Keratinocyte (primary cell): ENCODE measurements around the gene STRAP. TPM values are rescaled to one million over a fixed set of nuclear protein-coding genes. Genes with fewer than 3 reads are reported as not detected.
"Not testable (repeated sequence)": the region's sequence is repeated elsewhere in the genome, so short reads cannot be mapped to it uniquely, and the experiment has no call there.

Experiments used
- DNase-seq: peaks from one replicate; pipeline ENCODE4 v3.0.0-alpha.2; 2011; ENCODE audit warnings: low read depth, missing footprints, low spot score
- FAIRE-seq: peaks from 2 replicates; lab custom pipeline; 2011; peaks lifted over from hg19 to GRCh38; lab: Jason Lieb, UNC
- H2AFZ ChIP-seq: 2 replicates; pipeline ENCODE4 v1.6.0; 2012; ENCODE audit warnings: low read length, control low read depth, inconsistent platforms; ENCODE audit not compliant: control insufficient read depth
- H3K27ac ChIP-seq: 2 replicates; pipeline ENCODE4 v1.5.1; 2011; ENCODE audit warnings: low read length; ENCODE audit not compliant: control insufficient read depth, insufficient read depth
- H3K27me3 ChIP-seq: 3 replicates; pipeline ENCODE4 v1.6.0; 2011; ENCODE audit warnings: low read length; ENCODE audit not compliant: control insufficient read depth, insufficient read depth; ENCODE audit errors: extremely low read depth
- H3K36me3 ChIP-seq, 2 experiments: 2 replicates in 1 of 2; 3 replicates in 1 of 2; pipeline ENCODE4 v1.5.1; 2011; ENCODE audit warnings: low read length in 2 of 2, mild to moderate bottlenecking in 1 of 2; ENCODE audit not compliant: control insufficient read depth in 2 of 2, insufficient read depth in 2 of 2; ENCODE audit errors: extremely low read depth in 1 of 2
- H3K4me1 ChIP-seq: 3 replicates; pipeline ENCODE4 v1.5.1; 2011; ENCODE audit warnings: low read length; ENCODE audit not compliant: control insufficient read depth, insufficient read depth; ENCODE audit errors: extremely low read depth
- H3K4me2 ChIP-seq: 3 replicates; pipeline ENCODE4 v1.6.0; 2011; ENCODE audit warnings: low read depth, low read length; ENCODE audit not compliant: control insufficient read depth, insufficient read depth; ENCODE audit errors: extremely low read depth
- H3K4me3 ChIP-seq, 3 experiments: fragments of 200-600 bp in 1 of 3; sonication (generic) in 1 of 3; 2 replicates in 2 of 3; 3 replicates in 1 of 3; pipeline ENCODE4 v1.5.1; 2011 to 2016; ENCODE audit warnings: low read length in 3 of 3, mild to moderate bottlenecking in 3 of 3, control low read depth in 2 of 3, inconsistent platforms in 1 of 3, low read depth in 1 of 3, mixed read lengths in 1 of 3, mixed run types in 1 of 3, moderate library complexity in 1 of 3; ENCODE audit not compliant: control insufficient read depth in 2 of 3, insufficient read depth in 2 of 3; ENCODE audit errors: extremely low read depth in 1 of 3
- H3K79me2 ChIP-seq: 2 replicates; pipeline ENCODE4 v1.6.0; 2012; ENCODE audit warnings: low read length; ENCODE audit not compliant: control insufficient read depth, insufficient read depth
- H3K9ac ChIP-seq: 3 replicates; pipeline ENCODE4 v1.6.0; 2011; ENCODE audit warnings: low read length; ENCODE audit not compliant: control insufficient read depth, insufficient read depth; ENCODE audit errors: extremely low read depth
- H3K9me1 ChIP-seq: 3 replicates; pipeline ENCODE4 v1.6.0; 2011; ENCODE audit warnings: low read length; ENCODE audit not compliant: control insufficient read depth, insufficient read depth; ENCODE audit errors: extremely low read depth
- H3K9me3 ChIP-seq: 2 replicates; pipeline ENCODE4 v1.5.1; 2012; ENCODE audit warnings: low read depth, low read length; ENCODE audit not compliant: control insufficient read depth
- H4K20me1 ChIP-seq: 3 replicates; pipeline ENCODE4 v1.6.0; 2011; ENCODE audit warnings: low read length; ENCODE audit not compliant: control insufficient read depth, insufficient read depth; ENCODE audit errors: extremely low read depth
- CTCF ChIP-seq, 3 experiments: IDR thresholded peaks in 1 of 3; conservative IDR thresholded peaks in 1 of 3; optimal IDR thresholded peaks in 1 of 3; 2 replicates in 2 of 3; 3 replicates in 1 of 3; pipeline versions ENCODE3 to v1.5.1; 2011; ENCODE audit warnings: low read length in 3 of 3, mild to moderate bottlenecking in 3 of 3, moderate library complexity in 2 of 3, control low read depth in 1 of 3, inconsistent platforms in 1 of 3; ENCODE audit not compliant: insufficient read depth in 2 of 3; ENCODE audit errors: extremely low read depth in 1 of 3
- EZH2 ChIP-seq: IDR thresholded peaks from one replicate; pipeline ENCODE4 v1.6.1; 2012; ENCODE audit warnings: inconsistent platforms, mild to moderate bottlenecking, low read length, moderate library complexity
- dilution Hi-C: fragments of 300-500 bp; cut with MboI; formaldehyde crosslinking; loops from one replicate; pipeline ENCODE4 v1.7.0; 2020; ENCODE audit warnings: low sequenced_read_pairs; ENCODE audit not compliant: extremely low pct_ligation_motif_present
- polyA plus RNA-seq, 5 experiments: library from polyadenylated mRNA; depleted of rRNA in 3 of 5; stranded (reverse) in 3 of 5; stranded (forward) in 1 of 5; unstranded in 1 of 5; fragments of >200 nt; gene quantifications; 1 replicate in 1 of 5; 2 replicates in 3 of 5; 3 replicates in 1 of 5; pipeline versions ENCODE4 v1.2.1 to v1.2.3, GENCODE V29; 2011 to 2012; ENCODE audit warnings: missing spikeins in 2 of 5, low read depth in 1 of 5, low replicate concordance in 1 of 5

The STRAP gene
- polyA plus RNA-seq, 1 donor (not counting 4 experiments of a cell fraction or from before 2014, with no cell fraction given) = 210 TPM

GRCh38 chr12:15910864-15911721, 28.9 kb downstream of the STRAP start, which contains the start of gene DERA:
Gene DERA, plus strand, starts transcription at chr12:15911332. Its CDS starts 52 bp downstream, at chr12:15911384.
- H3K9ac ChIP-seq = peak within 1 kb of the TSS; percentile 86
- peak within 1 kb of the TSS; percentile 76 to 81 (median 78) for H3K4me3 ChIP-seq
- H3K36me3 ChIP-seq = peaks cover 0 to 4% of the 10 kb centered on the region in 2 experiments
- peak within 1 kb of the TSS; percentile 80 for H3K27ac ChIP-seq
- peak within 1 kb of the TSS; percentile 82 for H3K4me2 ChIP-seq
- no peak for FAIRE-seq
- peaks cover 3% of the 10 kb centered on the region for H3K79me2 ChIP-seq
- H3K9me1 ChIP-seq = no peaks in the 10 kb centered on the region
- no peaks in the 10 kb centered on the region for H3K9me3 ChIP-seq
- H2AFZ ChIP-seq = peak within 1 kb of the TSS; percentile 83
- no peaks in the 10 kb centered on the region for H4K20me1 ChIP-seq
- peaks cover 9% of the 10 kb centered on the region for H3K4me1 ChIP-seq
- DNase-seq = no peak
- dilution Hi-C loops = no loop called here
- H3K27me3 ChIP-seq = no peaks in the 10 kb centered on the region
- TF ChIP-seq CTCF (optimal IDR thresholded peaks at IDR 0.05 in 1 of 3, IDR thresholded peaks at IDR 0.05 in 1 of 3, conservative IDR thresholded peaks at IDR 0.05 in 1 of 3; ENCODE audit: extremely low read depth in 1 of 3, insufficient read depth in 2 of 3, low read length in 3 of 3) (no peak), EZH2 (no peak)

DNA sequence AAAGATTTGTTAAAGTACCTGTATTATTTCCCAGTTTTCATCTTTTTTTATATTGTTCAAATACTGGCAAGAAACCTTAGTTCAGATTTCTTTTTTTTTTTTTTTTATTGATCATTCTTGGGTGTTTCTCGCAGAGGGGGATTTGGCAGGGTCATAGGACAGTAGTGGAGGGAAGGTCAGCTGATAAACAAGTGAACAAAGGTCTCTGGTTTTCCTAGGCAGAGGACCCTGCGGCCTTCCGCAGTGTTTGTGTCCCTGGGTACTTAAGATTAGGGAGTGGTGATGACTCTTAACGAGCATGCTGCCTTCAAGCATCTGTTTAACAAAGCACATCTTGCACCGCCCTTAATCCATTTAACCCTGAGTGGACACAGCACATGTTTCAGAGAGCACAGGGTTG, 29.7 kb downstream of the STRAP start:
- H4K20me1 ChIP-seq, H3K9me3 ChIP-seq, dilution Hi-C loops, H3K79me2 ChIP-seq, H3K4me1 ChIP-seq, H3K9me1 ChIP-seq, FAIRE-seq, H3K36me3 ChIP-seq, H3K27me3 ChIP-seq, DNase-seq: not testable (repeated sequence)
- Histone ChIP-seq H3K4me2 (peak overlapping the region; percentile 82), H3K27ac (peak overlapping the region; percentile 80), H2AFZ (peak overlapping the region; percentile 58), H3K9ac (peak overlapping the region; percentile 86), H3K4me3 (peak overlapping the region; percentile 76 to 81 (median 78))

DNA sequence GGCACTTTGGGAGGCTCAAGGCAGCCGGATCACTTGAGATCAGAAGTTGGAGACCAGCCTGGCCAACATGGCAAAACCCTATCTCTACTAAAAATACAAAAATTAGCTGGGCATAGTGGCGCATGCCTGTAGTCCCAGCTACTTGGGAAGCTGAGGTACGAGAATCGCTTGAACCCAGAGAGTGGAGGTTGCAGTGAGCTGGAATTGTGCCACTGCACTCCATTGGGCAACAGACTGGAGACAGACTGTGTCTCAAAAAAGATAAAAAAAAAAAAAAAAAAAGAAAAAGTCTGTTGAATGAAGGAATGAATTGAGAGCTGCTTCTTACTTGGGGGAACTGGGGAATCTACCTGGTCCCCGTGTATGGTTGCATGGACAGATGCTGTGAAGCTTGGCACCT, 31.9 kb downstream of the STRAP start:
- H3K79me2 ChIP-seq, H3K27ac ChIP-seq, H3K36me3 ChIP-seq, H3K4me1 ChIP-seq, H3K9me3 ChIP-seq, H3K4me2 ChIP-seq, H3K27me3 ChIP-seq, FAIRE-seq, H2AFZ ChIP-seq, H3K9ac ChIP-seq, H3K4me3 ChIP-seq, DNase-seq, H3K9me1 ChIP-seq, dilution Hi-C loops, H4K20me1 ChIP-seq: not testable (repeated sequence)
